HCT116 (cell line): ENCODE results near the gene ZNF784.

Source experiments
- ATF3 ChIP-seq: IDR thresholded peaks from 2 replicates; pipeline ENCODE4 v1.6.1; 2012
- CTCF ChIP-seq, 3 experiments: fragments of 200-600 bp in 1 of 3; sonication (generic) in 1 of 3; IDR thresholded peaks in 2 of 3; conservative IDR thresholded peaks in 1 of 3; 2 replicates each; pipeline ENCODE4 v1.5.1; 2012 to 2017; ENCODE audit warnings: low read depth in 2 of 3, low read length in 2 of 3, antibody characterized with exemption in 1 of 3, borderline replicate concordance in 1 of 3, control low read depth in 1 of 3, mild to moderate bottlenecking in 1 of 3, mixed read lengths in 1 of 3, mixed run types in 1 of 3, moderate library complexity in 1 of 3; ENCODE audit not compliant: insufficient read depth in 1 of 3
- ELF1 ChIP-seq: IDR thresholded peaks from 2 replicates; pipeline ENCODE4 v1.6.1; 2012; ENCODE audit warnings: low read depth, borderline replicate concordance
- EZH2 ChIP-seq: fragments of 200-600 bp; sonication (generic); IDR thresholded peaks from 2 replicates; pipeline ENCODE4 v1.6.1; 2017; ENCODE audit warnings: antibody characterized with exemption, mixed run types
- EZH2phosphoT487 ChIP-seq: fragments of 200-600 bp; IDR thresholded peaks from 2 replicates; pipeline ENCODE4 v1.6.1; 2018; ENCODE audit warnings: antibody characterized with exemption, borderline replicate concordance
- POLR2A ChIP-seq: IDR thresholded peaks from 2 replicates; pipeline ENCODE4 v1.7.0; 2011; ENCODE audit warnings: borderline replicate concordance; ENCODE audit not compliant: insufficient read depth, insufficient read length; ENCODE audit errors: extremely low read depth
- POLR2AphosphoS5 ChIP-seq: IDR thresholded peaks from 2 replicates; pipeline ENCODE4 v1.6.1; 2011; ENCODE audit warnings: mild to moderate bottlenecking, low read depth, low read length, moderate library complexity
- RAD21 ChIP-seq: IDR thresholded peaks from 2 replicates; pipeline ENCODE4 v1.6.1; 2012; ENCODE audit warnings: low read depth, mild to moderate bottlenecking
- REST ChIP-seq: IDR thresholded peaks from 2 replicates; pipeline ENCODE4 v1.6.1; 2012; ENCODE audit warnings: low read depth
- SP1 ChIP-seq: IDR thresholded peaks from 2 replicates; pipeline ENCODE4 v1.6.1; 2012; ENCODE audit warnings: low read depth
- YY1 ChIP-seq: IDR thresholded peaks from 2 replicates; pipeline ENCODE4 v1.6.1; 2011; ENCODE audit warnings: low read length, low read depth, moderate library complexity, mild to moderate bottlenecking; ENCODE audit not compliant: insufficient replicate concordance; ENCODE audit errors: extremely low read depth
- ZNF274 ChIP-seq: fragments of 200-500 bp; sonication (Bioruptor generic); IDR thresholded peaks from 2 replicates; pipeline ENCODE4 v1.6.1; 2014; ENCODE audit warnings: mild to moderate bottlenecking, low read depth, low read length, inconsistent platforms

- TF ChIP-seq CTCF (IDR thresholded peaks at IDR 0.05 in 2 of 3, conservative IDR thresholded peaks at IDR 0.05 in 1 of 3; ENCODE audit: borderline replicate concordance in 1 of 3, insufficient read depth in 1 of 3, low read depth in 2 of 3, low read length in 2 of 3) (no peak), EZH2phosphoT487 (no peak), POLR2AphosphoS5 (no peak), ELF1 (no peak), EZH2 (no peak), REST (no peak), SP1 (no peak), ATF3 (no peak), POLR2A (no peak), ZNF274 (no peak), RAD21 (no peak), YY1 (no peak)
Measured at GRCh38 chr19:55620410-55621204, 3.8 kb downstream of the ZNF784 start.
